Adrenal gland (tissue), 12 donors: Measurements from ENCODE around the gene ZSCAN22. TPM values are rescaled to one million over a fixed set of nuclear protein-coding genes. Genes with fewer than 3 reads are reported as not detected.

ENCODE experiments used
- DNase-seq, 7 donors: peaks; one replicate each; pipeline ENCODE4 v3.0.0-alpha.2; 2019 to 2020
- H3K27ac ChIP-seq, 5 donors: fragments of 200-600 bp; sonication (generic) in 4 of 5; 1 replicate in 3 of 5; 2 replicates in 2 of 5; pipeline versions ENCODE4 v1.5.1 to v1.8.0; 2016 to 2020; ENCODE audit warnings: mild to moderate bottlenecking in 1 of 5
- H3K27me3 ChIP-seq: fragments of 200-600 bp; 2 replicates; pipeline ENCODE4 v1.8.0; 2021
- H3K36me3 ChIP-seq, 2 donors: fragments of 200-600 bp; replicated peaks in 1 of 2; 1 replicate in 1 of 2; 2 replicates in 1 of 2; pipeline versions ENCODE4 v1.5.1 to v1.8.0; 2018 to 2022
- H3K4me1 ChIP-seq, 2 donors: fragments of 200-600 bp; replicated peaks in 1 of 2; 1 replicate in 1 of 2; 2 replicates in 1 of 2; pipeline versions ENCODE4 v1.5.1 to v1.8.0; 2018 to 2021
- H3K4me3 ChIP-seq, 4 donors: fragments of 200-600 bp; sonication (generic) in 3 of 4; one replicate each; pipeline ENCODE4 v1.5.1; 2016 to 2018
- H3K9me3 ChIP-seq, 3 donors: fragments of 200-600 bp; sonication (generic) in 1 of 3; replicated peaks in 1 of 3; 1 replicate in 2 of 3; 2 replicates in 1 of 3; pipeline versions ENCODE4 v1.5.1 to v1.8.0; 2016 to 2021
- POLR2A ChIP-seq, 2 donors: fragments of 450-650 bp; IDR thresholded peaks; one replicate each; pipeline ENCODE4 v1.6.1; 2017; ENCODE audit warnings: antibody characterized with exemption in 2 of 2, mild to moderate bottlenecking in 2 of 2, moderate library complexity in 1 of 2
- WGBS, 4 donors: extraction: QIAGEN DNeasy Blood & Tissue Kit in 2 of 4; methylation state at CpG; one replicate each; pipeline versions ENCODE4 v1.1.5 to v1.1.7; 2013 to 2017; 5-methylcytosine and 5-hydroxymethylcytosine counted together
- intact Hi-C, 2 donors: fragments of 100-400 bp; cut with DNase I; formaldehyde crosslinking; loops; one replicate each; pipeline versions ENCODE4 v1.14.1 to v1.15.0; 2022 to 2023
- polyA plus RNA-seq, 3 donors: library from polyadenylated mRNA; stranded (reverse); fragments of 200-250 nt in 2 of 3; fragments of 350-450 nt in 1 of 3; fragmentation: Illumina TruSeq in 1 of 3; extraction: RNeasy Lipid Tissue Mini Kit (QIAGEN cat#74804) in 1 of 3; gene quantifications; one replicate each; pipeline ENCODE4 v1.2.3, GENCODE V29; 2013 to 2014
- total RNA-seq, 9 donors: library from RNA; depleted of rRNA in 4 of 9; stranded (reverse); fragments of >200 nt in 4 of 9; fragments of 120-200 nt in 1 of 9; fragmentation: NEBNext Ultra II Directional in 1 of 9; extraction: Animal tissue kit (Norgen Biotek cat#: 25700) in 1 of 9; gene quantifications; one replicate each; pipeline versions ENCODE4 v1.1.0 to v1.2.4, GENCODE V29; 2013 to 2023
- TF ChIP-seq, protein P1 (sequence below), 6 experiments: fragments of 450-650 bp in 4 of 6; fragments of 200-600 bp in 2 of 6; sonication (generic) in 1 of 6; IDR thresholded peaks; 1 replicate in 5 of 6; 2 replicates in 1 of 6; pipeline versions ENCODE4 v1.5.1 to v1.8.0; 2016 to 2021; ENCODE audit warnings: antibody characterized with exemption in 6 of 6, mild to moderate bottlenecking in 2 of 6, moderate library complexity in 1 of 6
- donor health status: healthy with polysubstance abuse.
- donor health status: Bipolar disorder and iron deficiency.
- donor health status: DM: yes; HTN: yes; CAD: no.
- donor health status: DM: no; HTN: no; CAD: no.
- donor health status: DM: no; HTN: no; CAD: no.
- donor health status: DM: yes; HTN: yes; CAD: no.

Gene ZSCAN22
- total and polyA plus RNA-seq, 12 donors: 0.98 to 4.8 (median 3.0) TPM

DNA sequence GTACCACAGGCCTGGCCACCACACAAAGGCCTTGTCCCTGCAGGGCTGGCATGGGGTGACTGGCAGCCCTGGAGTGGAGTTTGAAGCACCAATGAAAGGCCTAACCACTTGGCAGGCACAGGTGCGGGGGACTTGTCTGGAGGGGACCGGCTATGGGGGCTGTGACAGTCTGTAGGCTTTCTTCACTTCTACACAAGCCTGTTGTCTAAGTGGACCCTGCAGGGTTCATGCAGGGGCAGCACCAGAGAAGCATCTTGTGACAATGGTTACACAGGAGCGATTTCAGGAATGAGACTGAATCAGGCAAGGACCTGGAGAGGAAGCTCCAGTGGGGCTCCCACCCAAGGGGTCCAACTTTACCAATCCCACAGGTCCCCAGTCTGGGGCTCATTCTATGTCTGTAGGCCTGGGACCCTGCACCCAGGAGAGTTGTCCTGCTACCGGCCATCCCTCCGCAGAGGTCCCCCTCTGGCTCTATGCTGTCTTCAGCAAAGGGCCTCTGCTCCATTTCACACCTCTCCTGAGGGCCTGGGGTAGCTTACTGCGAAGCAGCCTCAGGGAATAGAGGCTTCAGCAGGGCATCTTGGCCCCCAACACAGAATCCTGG, 56.3 kb downstream of the ZSCAN22 start:
- H3K4me1 ChIP-seq: peaks cover 36 to 41% of the 10 kb centered on the region in 2 donors
- H3K4me3 ChIP-seq: no peak overlapping the region
- DNase-seq: peak in 2 of 7 donors; percentile 20 to 50
- no peaks in the 10 kb centered on the region for H3K36me3 ChIP-seq
- WGBS, 4 donors: 91 to 97% (median 92%) methylated on average over 4 to 6 of the region's 6 CpGs
- H3K27ac ChIP-seq: no peak overlapping the region
- intact Hi-C loops: no loop called here
- H3K27me3 ChIP-seq: no peaks in the 10 kb centered on the region
- no peaks in the 10 kb centered on the region for H3K9me3 ChIP-seq
- no peak for TF ChIP-seq POLR2A (IDR thresholded peaks at IDR 0.05)
- TF ChIP-seq, protein P1, sequence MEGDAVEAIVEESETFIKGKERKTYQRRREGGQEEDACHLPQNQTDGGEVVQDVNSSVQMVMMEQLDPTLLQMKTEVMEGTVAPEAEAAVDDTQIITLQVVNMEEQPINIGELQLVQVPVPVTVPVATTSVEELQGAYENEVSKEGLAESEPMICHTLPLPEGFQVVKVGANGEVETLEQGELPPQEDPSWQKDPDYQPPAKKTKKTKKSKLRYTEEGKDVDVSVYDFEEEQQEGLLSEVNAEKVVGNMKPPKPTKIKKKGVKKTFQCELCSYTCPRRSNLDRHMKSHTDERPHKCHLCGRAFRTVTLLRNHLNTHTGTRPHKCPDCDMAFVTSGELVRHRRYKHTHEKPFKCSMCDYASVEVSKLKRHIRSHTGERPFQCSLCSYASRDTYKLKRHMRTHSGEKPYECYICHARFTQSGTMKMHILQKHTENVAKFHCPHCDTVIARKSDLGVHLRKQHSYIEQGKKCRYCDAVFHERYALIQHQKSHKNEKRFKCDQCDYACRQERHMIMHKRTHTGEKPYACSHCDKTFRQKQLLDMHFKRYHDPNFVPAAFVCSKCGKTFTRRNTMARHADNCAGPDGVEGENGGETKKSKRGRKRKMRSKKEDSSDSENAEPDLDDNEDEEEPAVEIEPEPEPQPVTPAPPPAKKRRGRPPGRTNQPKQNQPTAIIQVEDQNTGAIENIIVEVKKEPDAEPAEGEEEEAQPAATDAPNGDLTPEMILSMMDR (IDR thresholded peaks at IDR 0.05): no peak

GRCh38 chr19:58385313-58385890, 58.6 kb downstream of the ZSCAN22 start:
- TF ChIP-seq POLR2A (IDR thresholded peaks at IDR 0.05): no peak
- TF ChIP-seq, protein P1 (IDR thresholded peaks at IDR 0.05): no peak
- H3K27me3 ChIP-seq: no peaks in the 10 kb centered on the region
- no peaks in the 10 kb centered on the region for H3K9me3 ChIP-seq
- H3K4me1 ChIP-seq: peaks cover 30 to 36% of the 10 kb centered on the region in 2 donors
- 84 to 90% (median 86%) methylated on average over 2 to 9 of the region's 9 CpGs for WGBS, 4 donors
- peak in 1 of 7 donors; percentile 51 for DNase-seq
- H3K27ac ChIP-seq: peak overlapping the region in 2 of 5 donors; percentile 97 to 98
- peak overlapping the region in 1 of 4 donors; percentile 74 for H3K4me3 ChIP-seq
- H3K36me3 ChIP-seq: peaks cover 0 to 15% of the 10 kb centered on the region in 2 donors
- intact Hi-C loops: no loop called here

DNA sequence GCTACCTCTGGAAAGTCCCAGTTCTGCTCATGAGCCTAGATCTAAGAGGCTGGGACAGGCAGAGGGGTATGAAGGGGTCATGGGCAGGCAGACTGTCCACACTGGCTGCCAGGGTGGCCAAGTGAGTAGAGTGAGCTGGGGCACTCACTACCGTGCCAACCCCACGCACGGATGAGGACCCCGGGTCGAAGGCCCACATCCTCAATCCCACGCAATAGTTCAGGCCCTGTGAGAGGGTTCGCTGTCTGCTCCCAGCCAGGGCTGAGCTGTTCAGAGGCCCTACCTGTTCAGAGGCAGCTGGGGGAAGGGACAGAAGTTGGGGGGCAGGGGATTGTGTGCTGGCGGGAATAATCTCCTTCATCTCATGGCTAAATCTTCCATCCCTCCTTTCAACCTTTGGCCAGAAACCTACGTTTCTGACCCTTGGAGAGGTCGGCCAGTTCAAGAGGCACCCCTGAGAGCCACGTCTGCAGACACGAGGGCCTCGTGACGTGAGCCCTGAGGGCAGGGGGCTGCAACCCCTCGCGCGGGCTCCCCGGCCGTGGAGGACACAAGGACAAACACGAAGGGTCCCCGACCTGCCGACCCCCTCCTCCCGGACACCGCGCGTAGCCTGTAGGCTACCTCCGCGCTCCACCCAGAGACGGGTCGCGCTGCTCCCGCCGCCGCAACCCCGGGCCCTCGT, 59.2 kb downstream of the ZSCAN22 start:
- peak in 1 of 7 donors; percentile 64 for DNase-seq
- H3K27ac ChIP-seq: peak overlapping the region; percentile 95 to 99 (median 97)
- intact Hi-C loops: no loop called here
- TF ChIP-seq, protein P1 (IDR thresholded peaks at IDR 0.05): no peak
- TF ChIP-seq POLR2A (IDR thresholded peaks at IDR 0.05): no peak
- no peaks in the 10 kb centered on the region for H3K9me3 ChIP-seq
- WGBS, 4 donors: 9 to 34% (median 11%) methylated on average over 10 to 36 of the region's 36 CpGs
- H3K27me3 ChIP-seq: no peaks in the 10 kb centered on the region
- peaks cover 30 to 36% of the 10 kb centered on the region in 2 donors for H3K4me1 ChIP-seq
- H3K36me3 ChIP-seq: peaks cover 0 to 21% of the 10 kb centered on the region in 2 donors
- H3K4me3 ChIP-seq: peak overlapping the region; percentile 71 to 86 (median 74)

DNA sequence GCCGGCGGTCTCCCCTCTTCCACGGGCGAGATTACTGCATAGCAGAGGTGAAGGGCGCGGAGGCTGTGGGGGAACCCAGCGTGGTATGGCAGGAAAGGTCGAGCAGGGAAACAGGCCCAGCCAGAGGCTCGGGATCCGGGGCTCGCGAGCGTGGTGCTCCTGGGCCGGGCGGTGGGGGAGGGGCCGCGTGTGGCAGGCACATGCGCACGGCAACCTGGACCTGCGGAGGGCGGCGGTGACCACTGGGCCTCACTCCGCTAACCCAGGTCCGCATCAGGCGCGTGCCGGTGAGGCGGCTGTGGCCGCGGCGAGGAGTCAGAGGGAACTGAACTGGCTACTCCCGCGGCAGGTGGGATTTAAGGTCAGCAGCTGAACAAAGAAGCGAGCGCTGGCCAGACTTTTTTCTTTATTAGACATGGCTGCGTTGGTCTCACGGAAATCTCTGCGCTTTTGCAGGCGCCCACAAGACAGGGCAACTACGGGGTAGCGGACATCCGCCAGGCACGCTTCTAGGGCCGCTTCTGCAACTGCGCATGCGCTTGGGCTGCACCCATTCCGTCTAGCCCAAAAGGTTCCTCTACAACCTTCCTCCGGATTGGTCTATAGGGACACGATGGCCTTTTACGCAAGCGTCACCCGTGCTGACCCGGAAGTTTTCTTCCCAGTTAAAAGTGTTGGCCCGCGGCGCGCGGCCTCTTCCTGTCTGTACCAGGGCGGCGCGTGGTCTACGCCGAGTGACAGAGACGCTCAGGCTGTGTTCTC, 60.0 kb downstream of the ZSCAN22 start, which contains the start of gene RPS5:
RPS5 (plus strand) TSS at position 694 of the 762 bp plus-strand sequence. CDS start 869 bp downstream, outside the sequence.
- no peaks in the 10 kb centered on the region for H3K9me3 ChIP-seq
- WGBS, 4 donors: 0 to 1% (median 0%) methylated on average over 14 to 64 of the region's 64 CpGs
- H3K4me3 ChIP-seq: peak within 1 kb of the TSS; percentile 74 to 88 (median 80)
- H3K27me3 ChIP-seq: no peaks in the 10 kb centered on the region
- peaks cover 0 to 28% of the 10 kb centered on the region in 2 donors for H3K36me3 ChIP-seq
- TF ChIP-seq, protein P1 (IDR thresholded peaks at IDR 0.05): peak in 1 of 6 experiments; percentile 9
- TF ChIP-seq POLR2A (IDR thresholded peaks at IDR 0.05): peak; percentile 64 to 80
- intact Hi-C loops: no loop called here
- peak; percentile 94 to 99 (median 98) for DNase-seq
- H3K4me1 ChIP-seq: peaks cover 27 to 32% of the 10 kb centered on the region in 2 donors
- peak within 1 kb of the TSS; percentile 95 to 99 (median 97) for H3K27ac ChIP-seq
